HG03159 (cell line): ENCODE data around the gene MIOX.
A peak's percentile ranks its signal among the peaks of the same experiment; 100 is the strongest.
"Not testable (repeated sequence)": the region's sequence is repeated elsewhere in the genome, so short reads cannot be mapped to it uniquely, and the experiment has no call there.

ENCODE experiments used
- ATAC-seq: cut with Tn5 transposase; IDR thresholded peaks from one replicate; pipeline ENCODE4 v1.9.1; 2021; ENCODE audit warnings: mild to moderate bottlenecking, moderate library complexity; ENCODE audit not compliant: unreplicated experiment

The MIOX gene

DNA sequence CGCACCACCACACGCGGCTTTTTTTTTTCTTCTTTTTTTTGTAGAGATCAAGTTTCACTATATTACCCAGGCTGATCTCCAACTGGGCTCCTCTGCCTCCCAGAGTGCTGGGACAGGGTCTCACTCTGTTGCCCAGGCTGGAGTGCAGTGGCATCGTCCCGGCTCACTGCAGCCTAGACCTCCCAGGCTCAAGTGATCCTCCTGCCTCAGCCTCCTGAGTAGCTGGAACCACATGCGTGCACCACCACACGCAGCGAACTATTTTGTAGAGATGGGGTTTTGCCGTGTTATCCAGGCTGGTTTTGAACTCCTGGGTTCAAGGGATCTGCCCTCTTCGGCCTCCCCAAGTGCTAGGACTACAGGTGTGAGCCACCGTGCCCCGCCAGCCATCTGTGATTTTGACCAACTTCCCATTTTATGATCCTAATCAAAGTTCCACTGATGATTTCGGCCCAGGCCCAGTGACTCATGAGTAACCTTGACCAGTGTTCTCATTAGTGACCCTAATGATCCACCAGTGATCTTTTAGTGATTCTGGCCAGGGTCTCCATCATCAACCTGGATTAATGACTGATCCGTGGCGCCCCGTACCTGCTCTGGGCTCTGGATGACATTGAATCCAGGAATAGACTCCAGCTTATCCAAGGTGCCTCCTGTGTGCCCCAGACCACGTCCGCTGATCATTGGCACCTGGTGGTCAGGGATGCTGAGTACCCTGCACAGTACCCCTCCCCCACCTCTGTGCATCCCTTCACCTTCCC, 41.4 kb downstream of the MIOX start:
- no peak for ATAC-seq

DNA sequence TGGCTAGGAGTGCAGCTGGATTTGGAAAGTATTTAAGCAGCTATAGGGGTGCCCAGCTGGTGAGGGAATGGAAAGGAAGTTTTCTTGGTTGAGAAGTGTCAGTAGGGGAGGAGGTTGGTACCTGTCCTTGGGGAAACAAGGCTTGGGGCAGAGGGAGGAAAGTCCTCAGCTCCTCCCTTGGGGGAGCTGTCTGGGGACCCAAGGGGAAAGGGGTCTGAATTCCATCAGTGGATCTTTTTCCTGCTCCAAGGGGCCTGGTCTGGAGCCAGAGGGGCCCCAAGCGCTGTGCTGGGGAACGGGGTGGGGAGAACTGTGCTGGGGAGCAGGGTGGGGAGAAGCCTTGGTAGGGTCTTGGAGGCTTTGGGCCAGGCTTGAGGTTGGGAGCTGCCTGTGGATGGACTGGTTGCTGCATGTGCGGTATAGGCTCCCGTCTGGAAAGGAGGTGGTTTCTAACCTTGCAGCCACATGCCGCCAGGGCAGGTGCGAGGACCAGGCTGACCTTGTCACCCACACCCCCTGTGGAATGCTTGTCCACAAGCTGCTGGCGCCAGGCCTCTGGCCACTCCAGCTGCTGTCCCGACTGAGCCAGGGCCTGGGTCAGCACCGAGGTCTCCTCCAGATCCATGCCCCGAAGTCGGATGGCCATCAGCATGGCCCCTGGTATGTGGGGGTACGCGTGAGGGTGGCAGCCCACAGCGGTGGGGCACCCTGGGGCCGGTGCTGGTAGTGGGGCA, 42.2 kb downstream of the MIOX start:
- no peak for ATAC-seq

DNA sequence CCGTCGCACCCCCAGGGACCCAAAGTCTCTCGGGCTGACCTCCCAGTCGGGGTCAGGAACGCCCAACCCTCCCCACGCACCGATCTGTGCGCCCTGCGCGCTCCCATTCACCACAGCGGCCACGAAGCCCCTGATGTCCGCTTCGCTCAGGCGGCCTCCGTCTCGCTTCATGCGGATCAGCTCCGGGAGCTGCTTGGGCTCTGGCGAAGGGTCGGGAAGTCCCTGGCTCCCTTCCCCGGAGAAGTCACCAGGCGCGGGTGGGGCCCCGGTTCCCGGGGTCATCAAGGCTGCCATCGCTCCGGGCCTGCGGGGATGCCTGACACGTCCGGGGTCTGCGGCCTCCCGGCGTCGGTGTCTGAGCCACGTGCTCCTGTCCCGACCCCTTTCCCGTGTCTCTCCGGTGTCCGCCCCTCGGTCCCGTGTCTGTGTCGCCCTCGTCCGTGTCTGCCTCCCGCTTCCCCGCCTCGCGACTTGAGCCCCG, 42.8 kb downstream of the MIOX start:
- ATAC-seq: no peak

DNA sequence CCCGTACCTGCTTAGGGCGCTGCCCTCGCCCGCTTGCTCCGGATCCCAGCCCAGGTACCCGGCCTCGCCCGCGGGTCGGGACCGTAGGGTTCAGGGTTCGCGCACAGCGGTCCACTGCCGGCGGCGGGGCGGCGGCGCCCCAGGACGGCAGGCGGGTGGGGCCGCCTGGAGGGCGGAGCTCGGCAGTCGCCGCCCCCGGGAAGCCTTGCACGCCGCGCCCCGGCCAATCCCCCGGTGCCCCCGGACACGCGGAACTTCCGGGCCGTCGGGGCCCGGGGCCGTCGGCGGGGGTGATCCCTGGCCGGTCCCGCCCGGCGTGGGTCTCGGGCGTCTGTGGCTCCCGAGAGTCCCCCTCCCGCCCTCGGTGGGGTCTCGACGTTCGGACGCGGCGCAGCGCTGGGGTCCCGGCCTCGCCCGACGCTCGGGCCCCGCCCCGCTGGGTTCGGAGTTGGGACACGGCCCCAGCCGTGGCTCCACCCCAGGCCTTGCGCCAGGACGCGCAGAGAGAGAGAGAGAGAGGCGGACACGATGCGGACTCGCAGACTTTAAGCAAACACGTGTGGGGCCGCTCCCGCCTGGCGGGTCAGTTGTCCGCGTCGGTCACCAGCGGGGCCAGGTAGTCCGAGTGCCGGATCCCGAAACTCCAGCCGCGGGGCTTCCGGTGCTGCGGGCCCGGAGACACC, 43.4 kb downstream of the MIOX start, which contains the start of gene TYMP:
Gene TYMP, minus strand, starts transcription at position 116 of the 683 bp plus-strand sequence. CDS start 303 bp downstream, outside the sequence.
- ATAC-seq: peak; percentile 21

DNA sequence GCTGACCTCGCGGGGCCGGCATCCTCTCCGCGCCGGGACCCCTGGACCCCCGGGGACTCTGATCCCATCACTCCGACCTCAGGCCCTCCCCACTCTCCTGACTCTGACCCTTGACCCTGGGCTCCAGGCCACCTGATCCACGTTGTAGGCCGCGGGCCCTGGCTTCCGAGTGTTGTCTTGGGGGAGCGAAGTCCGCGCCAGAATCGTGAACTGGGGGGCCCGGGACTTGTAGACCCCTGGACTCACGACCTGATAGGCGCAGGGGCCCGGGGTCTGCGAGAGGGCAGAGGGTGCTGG, 43.9 kb downstream of the MIOX start:
- ATAC-seq: no peak

DNA sequence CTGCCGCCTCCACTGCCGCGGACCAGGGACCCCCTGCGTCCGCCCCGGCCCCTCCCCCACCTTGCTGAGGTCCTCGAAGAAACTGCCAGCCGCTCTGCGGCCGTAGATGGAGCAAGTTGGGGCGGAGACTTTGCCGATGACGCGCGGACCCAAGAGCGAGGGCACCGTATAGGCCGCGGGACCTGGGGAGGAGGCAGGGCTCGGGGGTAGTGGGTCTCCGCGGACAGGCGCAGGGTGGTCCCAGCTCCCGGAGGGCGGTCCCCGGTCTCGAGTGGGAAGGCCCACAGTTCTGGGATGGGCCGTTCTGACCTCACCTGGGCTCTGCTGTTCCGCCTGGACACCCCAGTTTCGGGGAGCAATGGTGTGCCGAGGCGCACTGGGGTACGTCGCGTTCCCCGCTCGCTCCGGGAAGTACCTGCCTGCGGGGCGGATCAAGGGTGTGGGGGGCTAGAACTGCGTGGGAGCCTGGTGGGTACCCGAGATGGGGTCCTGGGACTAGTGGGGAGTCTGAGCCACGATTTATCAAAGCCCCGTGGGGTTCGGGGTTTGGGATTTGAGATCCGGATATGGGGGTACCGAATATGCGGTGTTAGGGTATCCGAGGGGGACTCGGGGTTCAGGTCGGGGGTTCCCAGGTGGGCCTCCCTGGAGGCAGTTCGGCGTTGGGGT, 44.4 kb downstream of the MIOX start:
- ATAC-seq: no peak

DNA sequence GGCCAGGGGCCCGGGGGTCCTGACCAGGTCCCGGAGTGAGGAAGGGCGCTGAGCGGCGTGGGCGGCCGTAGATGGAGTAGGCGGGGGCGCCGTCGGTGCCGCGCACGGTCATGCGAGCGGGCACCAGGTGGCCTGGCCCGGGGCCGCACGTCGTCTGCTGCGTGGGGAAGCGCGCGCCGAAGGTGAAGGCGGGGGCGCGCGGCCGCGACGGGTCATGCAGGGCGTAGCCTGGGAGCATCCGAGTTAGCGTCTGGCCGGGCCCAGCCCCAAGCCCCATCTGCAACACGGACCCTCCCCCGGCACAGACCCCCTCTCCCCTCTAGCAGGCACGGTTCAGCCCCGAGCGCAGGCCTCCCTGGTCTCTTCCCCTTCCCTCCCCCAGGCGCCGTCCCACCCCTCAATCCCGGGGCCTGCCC, 44.9 kb downstream of the MIOX start:
- no peak for ATAC-seq

DNA sequence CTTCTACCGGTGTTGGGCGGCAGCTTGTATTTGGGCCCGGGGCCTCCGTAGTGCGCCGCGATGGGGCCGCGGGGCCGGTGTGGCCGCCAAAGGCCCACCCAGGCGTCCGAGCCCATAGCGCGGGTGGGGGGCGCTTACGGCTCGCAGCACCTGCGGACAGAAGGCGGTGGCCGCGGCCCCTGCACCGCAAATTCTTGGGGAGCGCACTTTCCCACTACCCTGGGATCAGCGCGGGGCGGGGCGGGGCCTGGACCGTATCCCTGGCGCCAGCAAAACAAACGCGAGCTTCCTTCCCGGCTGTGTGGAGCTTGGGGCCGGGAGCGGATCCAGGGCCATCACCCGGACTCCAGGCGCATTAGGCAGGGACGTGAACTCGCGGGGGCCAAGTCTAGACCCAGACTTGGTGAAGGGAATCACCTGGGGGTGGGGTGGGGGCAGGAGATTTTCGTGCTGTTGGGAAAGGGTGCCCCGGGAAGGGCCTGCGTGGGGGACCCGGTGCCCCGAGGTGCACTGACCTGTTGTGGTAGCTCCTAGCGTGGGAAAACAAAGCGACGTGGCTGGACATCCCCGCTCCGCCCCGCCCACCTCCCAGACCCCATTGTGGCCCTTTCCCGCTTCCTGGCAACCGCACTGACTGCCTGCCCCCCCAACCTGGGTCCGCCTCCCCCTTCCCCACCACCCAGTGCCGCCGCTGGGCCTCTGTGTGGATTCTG, 45.5 kb downstream of the MIOX start:
- no peak for ATAC-seq

DNA sequence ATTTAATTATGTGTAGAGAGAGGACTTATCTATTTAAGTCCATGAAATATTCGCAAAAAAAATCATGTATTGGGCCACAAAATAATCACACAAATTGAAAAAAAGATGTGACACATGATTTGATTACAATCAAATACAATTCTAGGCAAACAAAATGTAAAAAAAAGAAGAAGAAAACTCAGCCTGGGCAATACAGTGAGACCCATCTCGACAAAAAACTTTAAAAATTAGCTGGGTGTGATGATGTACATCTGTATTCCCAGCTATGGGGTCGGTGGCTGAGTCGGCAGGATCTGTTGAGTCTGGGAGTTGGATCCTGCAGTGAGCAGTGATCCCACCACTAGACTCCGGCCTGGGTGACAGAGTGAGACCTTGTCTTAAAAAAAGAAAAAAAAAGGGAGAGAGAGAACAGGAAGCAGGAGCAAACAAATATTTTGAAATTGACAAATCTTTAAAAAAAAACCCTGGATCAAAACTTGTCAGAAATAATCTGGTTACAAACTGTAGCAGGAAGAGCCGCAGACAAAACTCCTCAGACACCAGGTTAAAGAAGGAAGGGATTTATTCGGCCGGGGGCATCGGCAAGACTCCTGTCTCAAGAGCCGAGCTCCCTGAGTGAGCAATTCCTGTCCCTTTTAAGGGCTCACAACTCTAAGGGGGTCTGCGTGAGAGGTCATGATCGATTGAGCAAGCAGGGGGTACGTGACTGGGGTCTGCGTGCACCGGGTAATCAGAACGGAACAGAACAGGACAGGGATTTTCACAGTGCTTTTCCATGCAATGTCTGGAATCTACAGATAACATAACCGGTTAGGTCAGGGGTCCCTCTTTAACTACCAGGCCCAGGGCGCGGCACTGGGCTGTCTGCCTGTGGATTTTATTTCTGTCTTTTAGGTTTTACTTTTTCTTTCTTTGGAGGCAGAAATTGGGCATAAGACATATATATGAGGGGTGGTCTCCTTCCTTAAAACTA, 46.5 kb downstream of the MIOX start:
- ATAC-seq: no peak

DNA sequence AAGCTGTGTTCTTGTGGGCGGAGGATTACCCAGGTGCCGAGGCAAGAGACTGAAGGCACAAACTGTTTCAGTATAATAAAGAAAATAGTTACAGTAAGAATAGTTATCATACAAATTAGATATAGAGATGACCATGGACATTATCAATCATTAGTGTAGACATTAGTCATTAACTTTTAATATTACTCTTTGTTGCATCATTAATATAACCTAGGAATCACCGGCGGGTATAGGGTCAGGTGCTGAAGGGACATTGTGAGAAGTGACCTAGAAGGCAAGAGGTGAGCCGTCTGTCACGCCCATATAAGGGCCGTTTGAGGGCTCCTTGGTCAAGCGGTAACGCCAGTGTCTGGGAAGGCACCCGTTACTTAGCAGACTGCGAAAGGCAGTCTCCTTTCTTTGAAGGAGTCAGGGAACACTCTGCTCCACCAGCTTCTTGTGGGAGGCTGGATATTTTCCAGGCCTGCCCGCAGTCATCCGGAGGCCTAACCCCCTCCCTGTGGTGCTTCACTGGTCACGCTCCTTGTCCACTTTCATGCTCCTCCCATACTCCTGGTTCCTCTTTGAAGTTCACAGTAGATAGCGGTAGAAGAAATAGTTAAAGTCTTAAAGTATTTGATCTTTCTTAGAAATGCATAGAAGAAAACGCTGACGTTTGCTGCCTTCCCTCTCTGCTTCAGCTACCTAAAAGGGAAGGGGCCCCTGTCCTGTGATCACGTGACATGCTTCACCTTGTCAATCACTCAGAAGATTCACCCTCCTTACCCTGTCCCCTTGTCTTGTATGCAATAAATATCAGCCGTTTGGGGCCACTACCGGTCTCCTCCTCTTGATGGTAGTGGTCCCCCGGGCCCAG, 47.4 kb downstream of the MIOX start:
- ATAC-seq: not testable (repeated sequence)

DNA sequence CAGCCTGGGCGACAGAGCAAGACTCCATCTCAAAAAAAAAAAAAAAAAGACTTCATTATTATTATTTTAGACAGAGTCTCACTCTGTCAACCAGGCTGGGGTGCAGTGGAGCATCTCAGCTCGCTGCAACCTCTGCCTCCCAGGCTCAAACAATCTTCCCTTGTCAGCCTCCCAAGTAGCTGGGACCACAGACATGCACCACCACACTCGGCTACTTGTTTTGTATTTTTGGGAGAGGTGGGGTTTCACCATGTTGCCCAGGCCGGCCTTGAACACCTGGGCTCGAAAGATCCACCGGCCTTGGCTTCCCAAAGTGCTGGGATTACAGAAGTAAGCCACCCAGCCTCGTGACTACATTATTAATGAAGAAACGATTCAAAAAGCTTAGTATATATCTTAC, 48.5 kb downstream of the MIOX start:
- ATAC-seq: no peak

DNA sequence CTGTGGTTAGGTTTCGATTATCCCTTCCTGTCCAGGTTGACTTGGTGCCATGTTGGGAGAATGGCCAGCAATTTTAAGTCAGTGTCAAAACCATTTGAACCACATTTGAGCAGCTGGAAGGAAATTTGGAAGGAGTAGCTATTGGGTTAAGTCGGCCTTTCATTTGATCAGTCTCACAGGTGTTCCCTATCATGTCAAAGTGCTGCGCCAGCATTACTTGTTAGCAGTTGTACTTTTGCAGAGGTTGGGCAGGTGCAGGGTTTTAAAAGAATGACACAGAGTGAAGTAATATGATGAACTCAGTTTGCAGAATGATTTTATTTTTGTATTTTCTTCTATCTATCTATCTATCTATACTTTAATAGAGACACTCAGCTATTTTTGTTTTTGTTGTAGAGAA, 49.6 kb downstream of the MIOX start:
- ATAC-seq: no peak

DNA sequence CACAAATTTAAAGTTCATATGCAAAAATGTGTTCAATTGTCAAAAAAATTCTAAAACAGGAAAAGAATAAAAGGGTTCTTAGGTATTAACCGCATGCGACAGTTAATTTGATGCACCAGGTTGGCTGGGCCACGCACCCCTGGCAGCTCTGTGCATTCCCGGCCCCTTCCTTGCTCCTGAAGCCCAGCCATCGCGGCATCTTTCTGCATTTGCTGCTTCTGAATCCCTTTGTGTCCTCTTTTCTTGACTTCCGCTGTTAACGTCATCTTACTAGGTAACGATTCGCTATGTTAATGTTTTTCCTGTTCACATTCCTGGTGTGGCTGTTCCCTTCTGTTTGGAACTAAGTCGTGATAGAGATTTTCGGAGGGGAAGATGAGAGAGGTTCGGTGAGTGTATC, 51.1 kb downstream of the MIOX start:
- ATAC-seq: no peak
